RWPE2 (cell line): Measurements from ENCODE around the gene NTHL1.

Source experiments
- ATAC-seq: fragments of 200-7000 bp; cut with Tn5 transposase; 3 replicates; pipeline ENCODE4 v1.9.1; 2021; ENCODE audit warnings: low read depth
- DNase-seq: peaks from one replicate; pipeline ENCODE4 v3.0.0-alpha.2; 2020; ENCODE audit warnings: low spot score
- H3K27ac ChIP-seq: fragments of 450-650 bp; 2 replicates; pipeline ENCODE4 v1.5.1; 2017; ENCODE audit warnings: mild to moderate bottlenecking; ENCODE audit not compliant: poor library complexity, severe bottlenecking
- H3K27me3 ChIP-seq: fragments of 250-450 bp; sonication (Bioruptor Pico); 2 replicates; pipeline ENCODE4 v1.5.1; 2021; ENCODE audit warnings: mild to moderate bottlenecking, moderate library complexity; ENCODE audit not compliant: insufficient read depth, poor library complexity, severe bottlenecking
- H3K36me3 ChIP-seq: fragments of 250-450 bp; sonication (Bioruptor Pico); 2 replicates; pipeline ENCODE4 v1.5.1; 2020; ENCODE audit warnings: low read depth, mild to moderate bottlenecking, moderate library complexity
- H3K4me1 ChIP-seq: fragments of 250-450 bp; sonication (Bioruptor Pico); 2 replicates; pipeline ENCODE4 v1.5.1; 2021; ENCODE audit warnings: mild to moderate bottlenecking, moderate library complexity; ENCODE audit not compliant: insufficient read depth, poor library complexity, severe bottlenecking
- H3K4me3 ChIP-seq: fragments of 250-450 bp; sonication (Bioruptor Pico); 2 replicates; pipeline ENCODE4 v1.5.1; 2021; ENCODE audit warnings: mild to moderate bottlenecking, moderate library complexity; ENCODE audit not compliant: severe bottlenecking
- H3K9me3 ChIP-seq: fragments of 250-450 bp; sonication (Bioruptor Pico); 2 replicates; pipeline ENCODE4 v1.5.1; 2021; ENCODE audit warnings: mild to moderate bottlenecking, moderate library complexity; ENCODE audit not compliant: severe bottlenecking
- CTCF ChIP-seq: fragments of 450-650 bp; IDR thresholded peaks from one replicate; pipeline ENCODE4 v1.5.1; 2017; ENCODE audit warnings: mild to moderate bottlenecking, moderate library complexity; ENCODE audit not compliant: poor library complexity, severe bottlenecking

The NTHL1 gene

GRCh38 chr16:2047330-2048115 is at the start of gene NTHL1, which contains the start of gene TSC2:
TSS of gene NTHL1 (minus strand) at chr16:2047834. CDS start at chr16:2047823, 11 bp downstream.
TSS of gene TSC2 (plus strand) at chr16:2047985. CDS start at chr16:2048616, 631 bp downstream.
- TF ChIP-seq CTCF, result peak; percentile 24
- H3K27me3 ChIP-seq, result no peaks in the 10 kb centered on the region
- H3K36me3 ChIP-seq, result peaks cover 27% of the 10 kb centered on the region
- peak; percentile 94 for ATAC-seq
- no peaks in the 10 kb centered on the region for H3K9me3 ChIP-seq
- DNase-seq, result peak; percentile 97
- H3K4me3 ChIP-seq, result peak within 1 kb of the TSS; percentile 79
- H3K4me1 ChIP-seq, result no peaks in the 10 kb centered on the region
- peak within 1 kb of the TSS; percentile 20 for H3K27ac ChIP-seq

- no peaks in the 10 kb centered on the region for H3K4me1 ChIP-seq
- no peak for DNase-seq
Observed at GRCh38 chr16:2096853-2097595, 49.4 kb upstream of the NTHL1 start.

GRCh38 chr16:2095918-2096582 is 48.4 kb upstream of the NTHL1 start:
- Histone ChIP-seq H3K4me3 (no peak overlapping the region), H3K27me3 (no peaks in the 10 kb centered on the region), H3K9me3 (no peaks in the 10 kb centered on the region), H3K4me1 (no peaks in the 10 kb centered on the region), H3K36me3 (peaks cover 66% of the 10 kb centered on the region), H3K27ac (no peak overlapping the region)
- TF ChIP-seq CTCF, result no peak
- no peak for ATAC-seq
- DNase-seq, result no peak

More at GRCh38 chr16:2096853-2097595, 49.4 kb upstream of the NTHL1 start:
- ATAC-seq, result no peak
- Histone ChIP-seq H3K9me3 (no peaks in the 10 kb centered on the region), H3K27ac (no peak overlapping the region), H3K4me3 (no peak overlapping the region), H3K36me3 (peaks cover 64% of the 10 kb centered on the region), H3K27me3 (no peaks in the 10 kb centered on the region)
- TF ChIP-seq CTCF, result no peak

GRCh38 chr16:2095315-2095853 is 47.8 kb upstream of the NTHL1 start:
- no peaks in the 10 kb centered on the region for H3K4me1 ChIP-seq
- no peaks in the 10 kb centered on the region for H3K27me3 ChIP-seq
- no peaks in the 10 kb centered on the region for H3K9me3 ChIP-seq
- ATAC-seq (peak; percentile 60; the same call in 2 of the 3 replicates), DNase-seq (no peak)
- H3K4me3 ChIP-seq, result no peak overlapping the region
- H3K36me3 ChIP-seq, result peaks cover 71% of the 10 kb centered on the region
- TF ChIP-seq CTCF, result no peak
- H3K27ac ChIP-seq, result no peak overlapping the region
